ENCODE data around the gene ZNF333.

DNA sequence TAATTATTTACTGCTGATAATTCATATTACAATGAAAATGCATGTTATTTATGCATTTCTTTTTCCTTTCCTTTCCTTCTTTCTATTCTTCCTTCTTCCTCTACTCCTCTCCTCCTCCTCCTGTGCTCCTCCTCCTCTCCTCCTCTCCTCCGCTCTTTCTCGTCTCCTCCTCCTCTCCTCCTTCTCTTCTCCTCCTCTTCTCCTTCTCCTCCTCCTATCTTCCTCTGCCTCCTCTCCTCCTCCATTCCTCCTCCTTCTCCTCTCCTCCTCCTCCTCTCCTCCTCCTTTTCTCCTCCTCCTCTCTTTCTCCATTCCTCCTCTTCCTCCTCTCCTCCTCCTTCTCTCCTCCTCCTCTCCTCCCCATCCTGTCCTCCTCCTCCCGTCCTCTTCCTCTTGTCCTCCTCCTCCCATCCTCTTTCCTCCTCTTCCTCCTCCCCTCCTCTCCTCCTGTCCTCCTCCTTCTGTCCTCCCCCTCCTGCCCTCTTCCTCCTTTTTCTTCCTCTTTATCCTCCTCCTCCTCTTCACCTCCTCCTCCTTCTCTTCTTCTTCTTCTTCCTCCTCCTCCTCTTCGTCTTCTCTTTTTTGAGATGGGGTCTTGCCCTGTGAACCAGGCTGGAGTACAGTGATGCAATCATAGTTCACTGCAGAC is 73.8 kb downstream of the ZNF333 start:
- TF ChIP-seq EZH2 (IDR thresholded peaks at IDR 0.05; ENCODE audit: borderline replicate concordance, low read depth, low read length, poor library complexity, severe bottlenecking) (no peak), CTCF (conservative IDR thresholded peaks at IDR 0.05; ENCODE audit: low read depth, low read length) (no peak)
